ENCODE data around the gene C1orf105. TPM values are rescaled to one million over a fixed set of nuclear protein-coding genes. Genes with fewer than 3 reads are reported as not detected.

Gene C1orf105
- total and polyA plus RNA-seq, 2 experiments from 2014 or later = not detected

DNA sequence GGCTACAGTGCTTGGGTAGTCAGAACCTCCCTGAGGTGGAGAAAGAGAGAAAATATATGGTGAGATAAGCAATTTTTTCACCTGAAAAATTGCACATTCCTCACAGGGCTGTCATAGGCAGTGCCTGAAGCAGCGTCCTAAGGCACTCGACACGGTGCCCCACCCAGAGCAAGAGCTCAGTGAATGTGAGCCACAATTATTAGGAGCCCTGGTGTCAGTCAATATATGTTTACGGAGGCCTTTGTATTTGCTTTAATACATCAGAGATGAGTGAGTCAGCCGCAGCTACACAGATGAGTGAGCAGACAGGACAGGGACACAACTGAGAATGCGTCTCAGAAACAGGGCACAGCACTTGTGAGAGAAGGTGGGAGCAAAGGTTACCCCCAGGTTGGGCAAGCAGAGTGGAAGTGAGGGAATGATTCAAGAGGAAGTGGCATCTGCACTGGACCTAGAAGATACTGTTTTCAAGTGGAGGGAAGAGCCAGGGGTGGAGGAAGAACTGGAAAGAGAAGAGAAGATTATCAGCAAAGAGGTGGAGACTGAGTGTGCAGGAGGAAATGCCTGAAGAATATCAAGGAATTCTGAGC is 28.6 kb downstream of the C1orf105 start (continued):
- TF ChIP-seq, protein P1, sequence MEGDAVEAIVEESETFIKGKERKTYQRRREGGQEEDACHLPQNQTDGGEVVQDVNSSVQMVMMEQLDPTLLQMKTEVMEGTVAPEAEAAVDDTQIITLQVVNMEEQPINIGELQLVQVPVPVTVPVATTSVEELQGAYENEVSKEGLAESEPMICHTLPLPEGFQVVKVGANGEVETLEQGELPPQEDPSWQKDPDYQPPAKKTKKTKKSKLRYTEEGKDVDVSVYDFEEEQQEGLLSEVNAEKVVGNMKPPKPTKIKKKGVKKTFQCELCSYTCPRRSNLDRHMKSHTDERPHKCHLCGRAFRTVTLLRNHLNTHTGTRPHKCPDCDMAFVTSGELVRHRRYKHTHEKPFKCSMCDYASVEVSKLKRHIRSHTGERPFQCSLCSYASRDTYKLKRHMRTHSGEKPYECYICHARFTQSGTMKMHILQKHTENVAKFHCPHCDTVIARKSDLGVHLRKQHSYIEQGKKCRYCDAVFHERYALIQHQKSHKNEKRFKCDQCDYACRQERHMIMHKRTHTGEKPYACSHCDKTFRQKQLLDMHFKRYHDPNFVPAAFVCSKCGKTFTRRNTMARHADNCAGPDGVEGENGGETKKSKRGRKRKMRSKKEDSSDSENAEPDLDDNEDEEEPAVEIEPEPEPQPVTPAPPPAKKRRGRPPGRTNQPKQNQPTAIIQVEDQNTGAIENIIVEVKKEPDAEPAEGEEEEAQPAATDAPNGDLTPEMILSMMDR (conservative IDR thresholded peaks at IDR 0.05; ENCODE audit: low read depth in 2 of 2) = no peak
- no peak for TF ChIP-seq STAT1 (IDR thresholded peaks at IDR 0.05; ENCODE audit: unreplicated experiment)
- no peak for TF ChIP-seq ZNF331 (CRISPR knock-in tag; IDR thresholded peaks at IDR 0.05; ENCODE audit: low read depth)
- TF ChIP-seq, protein P2, sequence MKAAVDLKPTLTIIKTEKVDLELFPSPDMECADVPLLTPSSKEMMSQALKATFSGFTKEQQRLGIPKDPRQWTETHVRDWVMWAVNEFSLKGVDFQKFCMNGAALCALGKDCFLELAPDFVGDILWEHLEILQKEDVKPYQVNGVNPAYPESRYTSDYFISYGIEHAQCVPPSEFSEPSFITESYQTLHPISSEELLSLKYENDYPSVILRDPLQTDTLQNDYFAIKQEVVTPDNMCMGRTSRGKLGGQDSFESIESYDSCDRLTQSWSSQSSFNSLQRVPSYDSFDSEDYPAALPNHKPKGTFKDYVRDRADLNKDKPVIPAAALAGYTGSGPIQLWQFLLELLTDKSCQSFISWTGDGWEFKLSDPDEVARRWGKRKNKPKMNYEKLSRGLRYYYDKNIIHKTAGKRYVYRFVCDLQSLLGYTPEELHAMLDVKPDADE (IDR thresholded peaks at IDR 0.05) = no peak
- no peak for TF ChIP-seq POLR2AphosphoS5 (IDR thresholded peaks at IDR 0.05; ENCODE audit: low read depth)
- TF ChIP-seq JUNB (IDR thresholded peaks at IDR 0.05; ENCODE audit: unreplicated experiment) = no peak
- TF ChIP-seq ZNF114 (CRISPR knock-in tag; IDR thresholded peaks at IDR 0.05) = no peak
- TF ChIP-seq EZH2phosphoT487 (IDR thresholded peaks at IDR 0.05; ENCODE audit: unreplicated experiment) = no peak

DNA sequence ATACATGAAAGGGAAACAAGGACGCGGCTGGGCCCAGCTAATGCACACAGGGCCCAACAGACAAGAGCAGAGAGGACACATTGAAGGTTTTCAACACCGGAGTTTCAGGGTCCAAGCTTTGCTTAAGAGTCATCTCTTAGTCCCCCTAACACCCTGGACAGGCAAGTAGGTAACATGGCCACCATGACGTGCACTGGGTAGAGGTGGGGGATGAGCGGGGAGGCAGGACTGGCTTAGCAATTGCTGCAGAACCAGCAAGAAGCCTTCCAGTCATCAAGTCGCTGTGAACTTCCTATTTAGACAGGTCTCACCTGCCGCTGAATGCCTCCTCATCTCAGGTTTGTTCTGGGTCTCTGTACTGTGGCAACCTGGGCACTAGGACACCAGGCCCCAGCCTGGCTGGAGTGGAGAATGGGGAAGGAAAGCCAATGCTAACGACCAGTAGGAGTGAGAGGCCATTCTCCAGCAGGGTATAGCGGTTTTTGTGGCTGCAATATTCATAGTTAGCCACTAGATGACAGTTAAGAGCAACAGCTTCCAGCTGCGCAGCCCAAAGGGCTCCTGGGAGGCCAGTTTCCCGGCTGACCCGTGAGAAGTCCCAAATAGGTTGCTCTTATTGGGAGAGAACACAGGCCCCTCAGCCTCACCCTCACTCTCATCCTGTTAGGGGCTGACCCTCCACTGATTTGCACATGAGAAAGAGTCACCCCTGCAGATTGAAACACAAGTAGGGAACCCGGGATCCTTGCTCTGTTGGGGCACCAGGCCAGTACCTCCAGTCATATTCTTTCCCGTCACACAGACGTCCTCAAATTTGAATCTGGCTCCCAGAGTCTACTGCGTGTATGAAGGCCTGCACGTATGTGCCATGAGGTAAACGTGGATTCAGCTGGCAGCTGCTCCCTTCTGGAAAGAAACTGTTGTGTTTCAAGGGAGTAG is 29.4 kb downstream of the C1orf105 start:
- Mint-ChIP-seq H3K36me3 (ENCODE audit: low read depth) (no peaks in the 10 kb centered on the region; the same call in 2 of the 3 replicates), H3K4me3 (no peak overlapping the region), H3K9me3 (no peaks in the 10 kb centered on the region), H3K27ac (no peak overlapping the region), H3K4me1 (0 out of 3 replicates have a peak, but pooled peaks cover 2% of the 10 kb centered on the region), H3K27me3 (ENCODE audit: insufficient read depth, low read depth, poor library complexity) (peaks cover 7% of the 10 kb centered on the region)
- Histone ChIP-seq H3K36me3 (ENCODE audit: insufficient read depth) (no peaks in the 10 kb centered on the region), H3K79me2 (replicated peaks; ENCODE audit: insufficient read depth) (no peaks in the 10 kb centered on the region), H2AFZ (peak overlapping the region; percentile 97), H4K20me1 (replicated peaks; ENCODE audit: insufficient read depth) (no peaks in the 10 kb centered on the region), H3K27me3 (ENCODE audit: insufficient read depth) (no peaks in the 10 kb centered on the region), H3K4me1 (ENCODE audit: insufficient read depth) (no peaks in the 10 kb centered on the region; the same call in 1 of the 2 replicates), H3K4me3 (no peak overlapping the region), H3F3A (replicated peaks; ENCODE audit: low read depth) (no peaks in the 10 kb centered on the region), H3K9me2 (ENCODE audit: insufficient read depth) (peaks cover 1% of the 10 kb centered on the region; the same call in 1 of the 2 replicates), H3K4me2 (no peak overlapping the region), H3K27ac (ENCODE audit: low read depth) (no peak overlapping the region)
- DNase-seq (ENCODE audit: low spot score) (peak; percentile 93), ATAC-seq (peak; percentile 97)
- TF ChIP-seq, protein P3, sequence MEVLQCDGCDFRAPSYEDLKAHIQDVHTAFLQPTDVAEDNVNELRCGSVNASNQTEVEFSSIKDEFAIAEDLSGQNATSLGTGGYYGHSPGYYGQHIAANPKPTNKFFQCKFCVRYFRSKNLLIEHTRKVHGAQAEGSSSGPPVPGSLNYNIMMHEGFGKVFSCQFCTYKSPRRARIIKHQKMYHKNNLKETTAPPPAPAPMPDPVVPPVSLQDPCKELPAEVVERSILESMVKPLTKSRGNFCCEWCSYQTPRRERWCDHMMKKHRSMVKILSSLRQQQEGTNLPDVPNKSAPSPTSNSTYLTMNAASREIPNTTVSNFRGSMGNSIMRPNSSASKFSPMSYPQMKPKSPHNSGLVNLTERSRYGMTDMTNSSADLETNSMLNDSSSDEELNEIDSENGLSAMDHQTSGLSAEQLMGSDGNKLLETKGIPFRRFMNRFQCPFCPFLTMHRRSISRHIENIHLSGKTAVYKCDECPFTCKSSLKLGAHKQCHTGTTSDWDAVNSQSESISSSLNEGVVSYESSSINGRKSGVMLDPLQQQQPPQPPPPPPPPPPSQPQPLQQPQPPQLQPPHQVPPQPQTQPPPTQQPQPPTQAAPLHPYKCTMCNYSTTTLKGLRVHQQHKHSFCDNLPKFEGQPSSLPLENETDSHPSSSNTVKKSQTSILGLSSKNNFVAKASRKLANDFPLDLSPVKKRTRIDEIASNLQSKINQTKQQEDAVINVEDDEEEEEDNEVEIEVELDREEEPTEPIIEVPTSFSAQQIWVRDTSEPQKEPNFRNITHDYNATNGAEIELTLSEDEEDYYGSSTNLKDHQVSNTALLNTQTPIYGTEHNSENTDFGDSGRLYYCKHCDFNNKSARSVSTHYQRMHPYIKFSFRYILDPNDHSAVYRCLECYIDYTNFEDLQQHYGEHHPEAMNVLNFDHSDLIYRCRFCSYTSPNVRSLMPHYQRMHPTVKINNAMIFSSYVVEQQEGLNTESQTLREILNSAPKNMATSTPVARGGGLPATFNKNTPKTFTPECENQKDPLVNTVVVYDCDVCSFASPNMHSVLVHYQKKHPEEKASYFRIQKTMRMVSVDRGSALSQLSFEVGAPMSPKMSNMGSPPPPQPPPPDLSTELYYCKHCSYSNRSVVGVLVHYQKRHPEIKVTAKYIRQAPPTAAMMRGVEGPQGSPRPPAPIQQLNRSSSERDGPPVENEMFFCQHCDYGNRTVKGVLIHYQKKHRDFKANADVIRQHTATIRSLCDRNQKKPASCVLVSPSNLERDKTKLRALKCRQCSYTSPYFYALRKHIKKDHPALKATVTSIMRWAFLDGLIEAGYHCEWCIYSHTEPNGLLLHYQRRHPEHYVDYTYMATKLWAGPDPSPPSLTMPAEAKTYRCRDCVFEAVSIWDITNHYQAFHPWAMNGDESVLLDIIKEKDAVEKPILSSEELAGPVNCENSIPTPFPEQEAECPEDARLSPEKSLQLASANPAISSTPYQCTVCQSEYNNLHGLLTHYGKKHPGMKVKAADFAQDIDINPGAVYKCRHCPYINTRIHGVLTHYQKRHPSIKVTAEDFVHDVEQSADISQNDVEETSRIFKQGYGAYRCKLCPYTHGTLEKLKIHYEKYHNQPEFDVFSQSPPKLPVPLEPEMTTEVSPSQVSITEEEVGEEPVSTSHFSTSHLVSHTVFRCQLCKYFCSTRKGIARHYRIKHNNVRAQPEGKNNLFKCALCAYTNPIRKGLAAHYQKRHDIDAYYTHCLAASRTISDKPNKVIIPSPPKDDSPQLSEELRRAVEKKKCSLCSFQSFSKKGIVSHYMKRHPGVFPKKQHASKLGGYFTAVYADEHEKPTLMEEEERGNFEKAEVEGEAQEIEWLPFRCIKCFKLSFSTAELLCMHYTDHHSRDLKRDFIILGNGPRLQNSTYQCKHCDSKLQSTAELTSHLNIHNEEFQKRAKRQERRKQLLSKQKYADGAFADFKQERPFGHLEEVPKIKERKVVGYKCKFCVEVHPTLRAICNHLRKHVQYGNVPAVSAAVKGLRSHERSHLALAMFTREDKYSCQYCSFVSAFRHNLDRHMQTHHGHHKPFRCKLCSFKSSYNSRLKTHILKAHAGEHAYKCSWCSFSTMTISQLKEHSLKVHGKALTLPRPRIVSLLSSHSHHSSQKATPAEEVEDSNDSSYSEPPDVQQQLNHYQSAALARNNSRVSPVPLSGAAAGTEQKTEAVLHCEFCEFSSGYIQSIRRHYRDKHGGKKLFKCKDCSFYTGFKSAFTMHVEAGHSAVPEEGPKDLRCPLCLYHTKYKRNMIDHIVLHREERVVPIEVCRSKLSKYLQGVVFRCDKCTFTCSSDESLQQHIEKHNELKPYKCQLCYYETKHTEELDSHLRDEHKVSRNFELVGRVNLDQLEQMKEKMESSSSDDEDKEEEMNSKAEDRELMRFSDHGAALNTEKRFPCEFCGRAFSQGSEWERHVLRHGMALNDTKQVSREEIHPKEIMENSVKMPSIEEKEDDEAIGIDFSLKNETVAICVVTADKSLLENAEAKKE (CRISPR knock-in tag; IDR thresholded peaks at IDR 0.05) = no peak
- TF ChIP-seq, protein P1 (conservative IDR thresholded peaks at IDR 0.05; ENCODE audit: low read depth in 2 of 2) = peak; percentile 79 to 85
- no peak for TF ChIP-seq STAT1 (IDR thresholded peaks at IDR 0.05; ENCODE audit: unreplicated experiment)
- TF ChIP-seq JUNB (IDR thresholded peaks at IDR 0.05; ENCODE audit: unreplicated experiment) = no peak
- no peak for TF ChIP-seq EZH2 (IDR thresholded peaks at IDR 0.05; ENCODE audit: low read depth, unreplicated experiment)
- TF ChIP-seq CREB1 (CRISPR knock-in tag; IDR thresholded peaks at IDR 0.05; ENCODE audit: low read depth) = peak; percentile 17; the same call in 1 of the 2 replicates
- no peak for TF ChIP-seq ZNF331 (CRISPR knock-in tag; IDR thresholded peaks at IDR 0.05; ENCODE audit: low read depth)
